Fibroblast of the aortic adventitia (primary cell): Measurements from ENCODE around the gene RAB4A. TPM values are rescaled to one million over a fixed set of nuclear protein-coding genes. Genes with fewer than 3 reads are reported as not detected.

Experiments used
- DNase-seq: peaks from one replicate; pipeline ENCODE4 v3.0.0-alpha.2; 2010; ENCODE audit warnings: low read depth
- H3K4me3 ChIP-seq: 2 replicates; pipeline ENCODE4 v1.5.1; 2011; ENCODE audit warnings: low read depth, mild to moderate bottlenecking, control low read depth, low read length, moderate library complexity
- CTCF ChIP-seq: IDR thresholded peaks from 2 replicates; pipeline ENCODE4 v1.5.1; 2011; ENCODE audit warnings: mild to moderate bottlenecking, low read length, control low read depth, inconsistent platforms; ENCODE audit not compliant: insufficient read depth
- total RNA-seq: library from RNA; depleted of rRNA; stranded (reverse); fragments of >200 nt; gene quantifications from 2 replicates; pipeline ENCODE4 v1.2.3, GENCODE V29; 2012; ENCODE audit warnings: low replicate concordance

RAB4A gene
- total RNA-seq, 1 donor = 30.8 TPM

DNA sequence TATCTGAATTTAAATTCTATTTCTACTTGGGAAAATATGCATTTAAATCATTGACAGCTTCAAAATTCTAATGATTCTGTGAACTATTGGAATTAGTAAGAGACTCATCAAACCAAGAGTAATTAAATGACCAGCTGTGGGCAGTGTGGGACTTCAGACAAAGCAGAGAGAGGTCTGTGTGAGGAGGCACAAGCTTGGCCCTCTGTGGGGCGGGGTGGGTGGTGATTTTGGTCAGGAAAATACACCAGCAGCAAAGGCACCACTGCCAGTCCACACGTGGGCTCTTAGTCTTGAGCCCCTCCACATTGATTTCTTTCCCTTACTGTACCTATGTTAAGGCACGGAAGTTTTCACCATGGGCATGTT, 39.2 kb upstream of the RAB4A start:
- TF ChIP-seq CTCF = no peak
- H3K4me3 ChIP-seq = no peak overlapping the region

GRCh38 chr1:229234870-229235472, 35.9 kb upstream of the RAB4A start:
- TF ChIP-seq CTCF = no peak
- no peak overlapping the region for H3K4me3 ChIP-seq
- DNase-seq = no peak

More for the DNA sequence above, 39.2 kb upstream of the RAB4A start:
- no peak for DNase-seq

DNA sequence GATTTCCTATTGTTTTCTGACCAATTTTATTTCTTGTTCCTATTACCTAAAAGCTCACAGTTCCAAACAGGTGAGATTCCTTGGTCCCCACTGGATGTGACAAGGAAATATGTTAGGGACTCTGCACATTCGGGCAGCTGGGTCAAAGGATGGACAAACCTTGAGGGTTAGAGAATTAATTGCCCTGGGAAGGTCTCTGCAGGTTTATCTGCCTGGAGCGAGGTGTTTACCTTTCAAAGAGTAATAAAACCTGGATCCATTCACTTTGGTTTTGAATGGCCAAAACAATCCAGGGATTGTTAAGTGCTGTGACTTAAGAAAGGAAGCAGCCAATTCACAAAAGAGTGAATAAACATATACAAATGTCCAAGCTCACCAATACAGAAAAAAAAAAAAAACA, 33.6 kb upstream of the RAB4A start:
- no peak overlapping the region for H3K4me3 ChIP-seq
- no peak for DNase-seq

GRCh38 chr1:229238231-229238630, 32.7 kb upstream of the RAB4A start:
- DNase-seq = no peak
- H3K4me3 ChIP-seq = no peak overlapping the region
- TF ChIP-seq CTCF = no peak

More for the DNA sequence above, 33.6 kb upstream of the RAB4A start:
- no peak for TF ChIP-seq CTCF

DNA sequence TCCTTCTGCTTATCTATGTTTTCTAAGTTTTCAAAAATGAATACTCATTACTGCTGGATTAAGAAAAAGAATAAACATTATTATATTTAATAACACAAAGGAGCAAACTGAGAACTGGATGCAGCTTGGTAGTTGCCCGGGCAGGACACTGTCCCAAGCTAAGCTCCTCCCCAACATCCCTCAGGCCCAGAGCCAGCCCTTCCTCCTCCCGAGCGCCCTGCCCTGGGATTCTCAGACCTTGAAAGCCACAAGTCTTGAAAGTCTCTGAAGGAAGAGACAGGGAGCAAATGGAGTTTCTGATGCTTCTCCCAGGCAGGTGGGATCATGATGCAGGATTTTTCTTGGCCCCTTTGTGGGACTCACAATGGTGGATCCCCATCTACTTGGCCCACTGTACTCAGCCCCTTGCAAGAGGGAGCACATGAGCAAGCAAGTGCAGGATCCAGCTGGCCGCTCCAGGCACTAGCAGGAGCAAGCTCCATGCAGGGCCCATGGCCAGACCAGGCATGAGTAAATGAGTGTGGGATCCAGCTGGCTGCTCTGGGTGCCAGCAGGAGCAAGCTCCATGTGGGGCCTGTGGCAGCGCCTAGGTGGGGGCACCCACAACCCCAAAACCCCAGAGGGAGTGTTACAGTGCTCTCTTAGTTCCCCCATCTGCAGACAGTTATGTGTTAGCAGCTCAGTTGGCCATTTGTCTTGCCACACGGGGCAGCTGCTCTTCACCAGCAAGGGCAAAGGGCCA, 32.1 kb upstream of the RAB4A start:
- no peak for TF ChIP-seq CTCF
- DNase-seq = peak; percentile 59
- H3K4me3 ChIP-seq = no peak overlapping the region

DNA sequence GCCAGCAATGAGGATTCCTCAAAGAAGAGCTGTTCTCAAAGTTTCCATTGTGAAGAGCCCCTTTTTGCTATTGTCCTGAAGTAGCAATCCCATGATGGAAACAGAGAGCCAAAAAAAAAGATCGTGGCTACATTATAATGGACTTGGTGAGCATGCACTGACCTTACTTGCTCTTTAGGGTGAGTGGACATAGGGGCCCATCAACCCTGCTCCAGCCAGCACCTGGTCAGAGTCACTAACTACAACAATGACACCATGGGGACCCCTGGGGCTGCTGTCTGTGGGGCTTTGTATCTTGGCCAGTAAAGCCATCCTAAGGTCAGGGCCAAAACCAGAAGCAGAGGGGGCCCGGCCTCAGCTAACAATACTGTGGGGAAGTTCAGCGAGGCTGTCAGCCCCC, 30.4 kb upstream of the RAB4A start:
- DNase-seq = no peak
- no peak overlapping the region for H3K4me3 ChIP-seq
- no peak for TF ChIP-seq CTCF
